OCI-LY3 (cell line): Measurements from ENCODE around the gene ADGRG1.

ENCODE experiments used
- CTCF ChIP-seq: fragments of 200-600, 300-600 bp; sonication (generic); IDR thresholded peaks from 2 replicates; pipeline ENCODE4 v1.5.1; 2014; ENCODE audit warnings: antibody characterized with exemption, low read length, low read depth
- EZH2phosphoT487 ChIP-seq: fragments of 200-600 bp; shearing (Covaris generic); IDR thresholded peaks from 2 replicates; pipeline ENCODE4 v1.6.1; 2018; ENCODE audit warnings: antibody characterized with exemption, mixed run types, low read depth

DNA sequence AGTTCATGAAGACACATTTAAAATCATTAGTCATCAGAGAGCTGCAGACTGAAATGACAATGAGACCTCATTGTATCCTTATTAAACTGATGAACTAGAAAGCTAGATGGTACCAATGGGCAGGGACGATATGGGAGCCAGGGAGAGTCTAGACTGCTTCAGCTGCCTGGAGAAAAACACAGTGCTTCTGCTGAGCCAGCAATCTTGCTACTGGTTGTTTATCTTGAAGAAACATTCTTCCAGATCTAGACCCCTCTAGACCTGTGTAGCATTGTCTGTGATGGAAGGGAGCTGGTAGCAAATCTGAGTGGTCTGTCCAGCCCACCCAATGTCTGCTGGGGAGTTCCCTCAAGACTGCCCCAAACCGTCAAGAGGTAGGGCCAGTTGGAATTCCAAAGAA is 64.2 kb downstream of the ADGRG1 start:
- TF ChIP-seq CTCF (no peak), EZH2phosphoT487 (no peak)
